Endodermal cell (in vitro differentiated cells): Measurements from ENCODE around the gene EPS15. TPM values are rescaled to one million over a fixed set of nuclear protein-coding genes. Genes with fewer than 3 reads are reported as not detected.
A peak's percentile ranks its signal among the peaks of the same experiment; 100 is the strongest.

Experiments
- DNase-seq: peaks from one replicate; pipeline ENCODE4 v3.0.0-alpha.2; 2017
- H3K27ac ChIP-seq: 2 replicates; pipeline ENCODE4 v1.5.1; 2013; ENCODE audit warnings: mild to moderate bottlenecking, low read depth, low read length, moderate library complexity
- H3K27me3 ChIP-seq: 2 replicates; pipeline ENCODE4 v1.6.1; 2013; ENCODE audit warnings: mild to moderate bottlenecking, low read length, moderate library complexity; ENCODE audit not compliant: insufficient read depth, control insufficient read depth, poor library complexity, severe bottlenecking
- H3K36me3 ChIP-seq: 2 replicates; pipeline ENCODE4 v1.7.0; 2013; ENCODE audit warnings: mild to moderate bottlenecking, low read length, moderate library complexity; ENCODE audit not compliant: control insufficient read depth, insufficient read depth
- H3K4me1 ChIP-seq: one replicate; pipeline ENCODE4 v1.7.0; 2013; ENCODE audit warnings: low read length; ENCODE audit not compliant: control insufficient read depth, insufficient read depth
- H3K4me3 ChIP-seq: 2 replicates; pipeline ENCODE4 v1.5.1; 2013; ENCODE audit warnings: mild to moderate bottlenecking, low read length, moderate library complexity
- H3K9ac ChIP-seq: 2 replicates; pipeline ENCODE4 v1.6.1; 2013; ENCODE audit warnings: mild to moderate bottlenecking, low read length, moderate library complexity; ENCODE audit not compliant: poor library complexity, severe bottlenecking; ENCODE audit errors: extremely low read depth
- H3K9me3 ChIP-seq: 2 replicates; pipeline ENCODE4 v1.6.1; 2013; ENCODE audit warnings: mild to moderate bottlenecking, low read length, moderate library complexity; ENCODE audit not compliant: control insufficient read depth
- H3K27ac Mint-ChIP-seq: 2 replicates; pipeline ENCODE4 v1.8.0; 2020; ENCODE audit warnings: mixed read lengths
- H3K27me3 Mint-ChIP-seq: 2 replicates; pipeline ENCODE4 v1.8.0; 2021; ENCODE audit warnings: mild to moderate bottlenecking, mixed read lengths; ENCODE audit not compliant: insufficient read depth
- H3K36me3 Mint-ChIP-seq: 2 replicates; pipeline ENCODE4 v1.8.0; 2020; ENCODE audit warnings: low read depth, mixed read lengths
- H3K4me1 Mint-ChIP-seq: 2 replicates; pipeline ENCODE4 v1.8.0; 2020; ENCODE audit warnings: mixed read lengths
- H3K4me3 Mint-ChIP-seq: 2 replicates; pipeline ENCODE4 v1.8.0; 2020; ENCODE audit warnings: mild to moderate bottlenecking, moderate library complexity, mixed read lengths
- H3K9me3 Mint-ChIP-seq: 2 replicates; pipeline ENCODE4 v1.8.0; 2020; ENCODE audit warnings: mild to moderate bottlenecking, mixed read lengths
- CTCF ChIP-seq: fragments of 200-600 bp; sonication (generic); conservative IDR thresholded peaks from 2 replicates; pipeline ENCODE4 v1.5.0; 2021; ENCODE audit warnings: antibody characterized with exemption, mild to moderate bottlenecking
- WGBS, 2 experiments: methylation state at CpG; one replicate each; pipeline versions ENCODE4 v1.1.5 to v1.1.7; 2013; ENCODE audit warnings: missing lambda C conversion rate in 2 of 2, mixed read lengths in 1 of 2; ENCODE audit not compliant: insufficient coverage in 1 of 2, insufficient read length in 1 of 2; 5-methylcytosine and 5-hydroxymethylcytosine counted together
- total RNA-seq, 2 donors: library from RNA; stranded (reverse); fragmentation: NEBNext Ultra II Directional in 1 of 2; extraction: Animal tissue kit (Norgen Biotek cat#: 25700) in 1 of 2; gene quantifications; 2 replicates in 1 of 2; 3 replicates in 1 of 2; pipeline ENCODE4 v1.2.1, GENCODE V29; 2021

EPS15 gene
- total RNA-seq, 2 donors from 2014 or later = 45.0 to 46.9 TPM

GRCh38 chr1:51322417-51323101, 196.5 kb downstream of the EPS15 start:
- H3K27ac ChIP-seq = no peak overlapping the region
- no peaks in the 10 kb centered on the region for H3K9me3 Mint-ChIP-seq
- no peak for TF ChIP-seq CTCF
- H3K9ac ChIP-seq = no peak overlapping the region
- no peak overlapping the region for H3K4me3 Mint-ChIP-seq
- H3K27me3 Mint-ChIP-seq = no peaks in the 10 kb centered on the region
- H3K27me3 ChIP-seq = no peaks in the 10 kb centered on the region
- H3K4me3 ChIP-seq = no peak overlapping the region
- WGBS, 2 experiments = 83 to 87% methylated on average over 2 to 4 of the region's 4 CpGs
- H3K36me3 Mint-ChIP-seq = peaks cover 1% of the 10 kb centered on the region
- H3K4me1 ChIP-seq = peaks cover 16% of the 10 kb centered on the region
- no peak overlapping the region for H3K27ac Mint-ChIP-seq
- H3K9me3 ChIP-seq = no peaks in the 10 kb centered on the region
- no peak for DNase-seq
- H3K36me3 ChIP-seq = no peaks in the 10 kb centered on the region
- H3K4me1 Mint-ChIP-seq = peaks cover 25% of the 10 kb centered on the region

- no peak overlapping the region for H3K27ac Mint-ChIP-seq
Measured at GRCh38 chr1:51321924-51322280, 197.2 kb downstream of the EPS15 start.

More at GRCh38 chr1:51321924-51322280, 197.2 kb downstream of the EPS15 start:
- no peak overlapping the region for H3K4me3 ChIP-seq
- no peaks in the 10 kb centered on the region for H3K36me3 ChIP-seq
- no peak overlapping the region for H3K9ac ChIP-seq
- Mint-ChIP-seq H3K36me3 (peaks cover 1% of the 10 kb centered on the region), H3K4me1 (peaks cover 29% of the 10 kb centered on the region), H3K4me3 (no peak overlapping the region), H3K27me3 (no peaks in the 10 kb centered on the region), H3K9me3 (no peaks in the 10 kb centered on the region)
- TF ChIP-seq CTCF = no peak
- 86 to 100% methylated on average over 1 to 2 of the region's 2 CpGs for WGBS, 2 experiments
- H3K9me3 ChIP-seq = no peaks in the 10 kb centered on the region
- H3K27ac ChIP-seq = no peak overlapping the region
- peak; percentile 49 for DNase-seq
- H3K4me1 ChIP-seq = peaks cover 16% of the 10 kb centered on the region
- no peaks in the 10 kb centered on the region for H3K27me3 ChIP-seq
